COLO829 (cell line): ENCODE measurements around the gene LINC00237.

Experiments used
- DNase-seq: peaks from one replicate; pipeline ENCODE4 v3.0.0; 2012; ENCODE audit warnings: low spot score

LINC00237 gene

GRCh38 chr20:21046413-21047070, 59.6 kb downstream of the LINC00237 start:
- DNase-seq: no peak
